Choroid plexus epithelial cell (primary cell): ENCODE data around the gene CCNL2.

ENCODE experiments used
- DNase-seq: peaks from one replicate; pipeline ENCODE4 v3.0.0-alpha.2; 2010; ENCODE audit warnings: low read depth
- H3K4me3 ChIP-seq: 2 replicates; pipeline ENCODE4 v1.5.1; 2011; ENCODE audit warnings: low read depth, mild to moderate bottlenecking, control low read depth, low read length, moderate library complexity
- CTCF ChIP-seq: conservative IDR thresholded peaks from 2 replicates; pipeline ENCODE4 v1.5.1; 2011; ENCODE audit warnings: low read depth, mild to moderate bottlenecking, control low read depth, inconsistent platforms, low read length, moderate library complexity

CCNL2 gene

GRCh38 chr1:1376551-1377226 is 22.4 kb downstream of the CCNL2 start:
- DNase-seq = no peak
- no peak for TF ChIP-seq CTCF

DNA sequence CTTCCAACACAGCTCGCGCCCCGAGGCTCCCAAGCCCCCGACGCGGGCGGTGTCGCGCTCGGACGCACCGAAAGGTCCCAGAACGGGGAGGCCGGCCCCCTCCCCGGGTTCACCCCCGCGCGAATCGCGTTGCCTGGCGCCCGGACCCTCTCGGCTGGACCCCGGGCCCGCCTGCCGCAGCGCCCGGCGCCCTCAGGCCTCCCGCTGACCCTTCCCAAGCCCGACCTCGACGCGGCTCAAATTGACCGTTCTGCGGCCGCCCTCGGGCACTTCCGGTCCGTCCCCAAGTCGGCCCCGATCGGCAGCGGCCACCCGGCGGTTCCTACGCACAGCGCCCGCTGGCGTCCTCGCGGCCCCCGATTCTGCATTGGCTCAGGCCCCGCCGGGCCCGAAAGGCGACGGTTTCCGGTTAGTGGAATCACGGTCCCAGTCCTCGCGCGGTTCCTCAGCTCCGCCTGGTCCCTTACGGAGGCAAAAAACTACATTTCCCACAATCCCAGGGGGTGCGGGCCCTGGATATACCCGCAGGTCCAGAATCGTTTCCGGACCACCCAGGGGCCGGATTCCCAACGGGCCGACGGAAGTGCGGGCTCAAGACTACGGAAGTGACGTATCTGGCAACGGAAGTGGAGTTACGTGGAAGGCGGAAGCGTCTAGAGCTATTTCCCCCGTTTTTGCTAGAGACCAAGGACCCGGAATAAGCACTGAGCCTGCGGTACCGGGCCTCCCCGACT is 24.0 kb downstream of the CCNL2 start, which contains the start of gene AURKAIP1:
Gene AURKAIP1, minus strand, starts transcription at position 279 of the 734 bp plus-strand sequence. CDS start 451 bp downstream, outside the sequence.
- DNase-seq = peak; percentile 100

More at GRCh38 chr1:1376551-1377226, 22.4 kb downstream of the CCNL2 start:
- no peak overlapping the region for H3K4me3 ChIP-seq

GRCh38 chr1:1374589-1374928 is 24.6 kb downstream of the CCNL2 start:
- H3K4me3 ChIP-seq = peak overlapping the region; percentile 85
- TF ChIP-seq CTCF = no peak
- DNase-seq = no peak

More for the DNA sequence above, 24.0 kb downstream of the CCNL2 start, which contains the start of gene AURKAIP1:
- H3K4me3 ChIP-seq = peak within 1 kb of the TSS; percentile 85
- peak; percentile 29 for TF ChIP-seq CTCF

DNA sequence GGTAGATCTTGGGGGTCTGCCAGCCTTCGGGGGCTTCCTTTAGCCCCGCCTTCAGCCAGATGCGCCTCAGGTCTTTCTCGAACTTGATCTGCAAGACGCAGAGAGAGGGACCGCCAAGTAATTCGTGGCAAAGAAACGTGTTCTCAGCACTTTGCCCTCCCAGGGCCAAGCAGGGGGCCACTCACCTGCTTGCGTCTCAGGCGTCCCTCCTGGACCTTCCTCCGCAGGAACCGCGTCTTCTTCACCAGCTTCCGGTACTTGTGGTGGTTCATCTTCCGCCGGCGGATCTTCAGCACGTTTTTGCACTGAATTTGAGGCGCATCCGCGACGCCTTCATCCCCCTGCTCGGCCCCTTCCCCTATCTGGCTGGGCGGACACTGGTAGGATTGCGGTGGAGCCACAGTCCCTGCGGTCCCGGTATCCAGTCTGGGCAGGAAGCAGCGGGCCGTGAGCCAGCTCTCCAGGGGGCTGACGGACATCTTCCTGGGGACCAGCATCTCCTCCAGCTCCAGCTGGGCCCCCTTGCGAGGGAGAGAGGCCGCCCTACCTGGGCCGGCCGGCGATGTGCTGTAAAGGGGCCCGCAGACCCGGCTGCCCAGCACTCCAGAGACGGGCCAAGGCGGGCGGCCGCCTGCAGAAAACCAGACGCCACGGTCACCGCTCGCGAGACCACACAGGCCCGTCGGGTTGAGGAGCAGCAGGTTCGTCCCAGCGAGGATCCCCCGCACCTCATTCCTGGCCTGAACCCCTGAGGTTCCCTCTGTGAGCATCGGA is 25.1 kb downstream of the CCNL2 start:
- peak overlapping the region; percentile 85 for H3K4me3 ChIP-seq
- no peak for TF ChIP-seq CTCF
- DNase-seq = no peak

DNA sequence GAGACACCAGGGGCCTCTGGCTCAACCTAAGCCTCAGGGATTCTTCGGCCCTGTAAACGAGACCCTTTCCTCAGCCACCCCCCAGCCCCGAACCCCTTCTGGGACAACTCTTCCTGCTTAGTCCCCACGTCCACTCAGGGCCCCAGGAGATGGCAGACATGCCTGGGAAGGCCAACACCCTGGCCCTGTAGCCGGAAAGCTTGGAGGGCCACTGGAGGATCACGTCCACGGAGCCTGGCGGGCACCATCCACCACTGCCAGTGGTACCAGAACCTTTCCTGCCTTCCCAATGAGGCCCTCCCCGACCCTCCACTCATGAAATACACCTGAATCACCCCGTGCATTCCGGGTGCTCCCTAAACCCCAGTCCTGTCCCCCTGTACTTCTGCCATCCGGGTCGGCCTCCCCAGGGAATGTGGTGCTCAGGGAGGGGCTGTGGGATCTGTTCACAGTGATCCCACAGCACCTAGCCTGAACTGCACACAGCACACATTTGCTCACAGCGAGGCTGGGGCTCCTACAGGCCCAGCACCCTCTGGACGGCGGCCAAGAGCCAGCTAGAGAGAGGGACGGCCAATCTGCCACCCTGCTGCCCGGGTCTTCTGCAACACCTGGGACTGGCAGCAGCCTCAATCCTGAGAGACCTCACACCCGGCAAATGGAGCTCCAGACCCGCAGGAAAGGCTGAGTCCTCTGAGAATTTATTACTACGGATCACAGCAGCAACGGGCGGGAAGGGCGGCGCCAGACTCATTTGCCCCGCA is 25.9 kb downstream of the CCNL2 start:
- H3K4me3 ChIP-seq = peak overlapping the region; percentile 2
- no peak for TF ChIP-seq CTCF

More for the DNA sequence above, 25.9 kb downstream of the CCNL2 start:
- no peak for DNase-seq
